MCF 10A (cell line): ENCODE measurements around the gene ZNF668. TPM values are rescaled to one million over a fixed set of nuclear protein-coding genes. Genes with fewer than 3 reads are reported as not detected.

Source experiments
- BruUV-seq: library from RNA; stranded (reverse); fragments of 400-500 nt; replicated peaks from 2 replicates; lab custom pipeline; 2021; lab: Mats Ljungman, UMichigan
- CTCF ChIA-PET: fragments of 300-600 bp; sonication (Branson Sonifier 250); formaldehyde crosslinking; extraction: SDS; loops from one replicate; lab custom pipeline; 2021; ENCODE audit warnings: antibody characterized with exemption, inconsistent platforms; lab: Yijun Ruan, JAX
- POLR2A ChIA-PET: fragments of 300-600, 350-650 bp; sonication (Branson Sonifier 250); formaldehyde crosslinking; extraction: SDS; loops from one replicate; lab custom pipeline; 2020; ENCODE audit warnings: antibody characterized with exemption, inconsistent platforms; lab: Yijun Ruan, JAX
- DNase-seq: peaks from one replicate; pipeline ENCODE4 v3.0.0-alpha.2; 2018; ENCODE audit not compliant: unreplicated experiment
- H3K27ac Mint-ChIP-seq: one replicate; pipeline ENCODE4 v1.8.0; 2022; ENCODE audit warnings: mild to moderate bottlenecking, low read depth, mixed read lengths; ENCODE audit not compliant: unreplicated experiment
- H3K27me3 Mint-ChIP-seq: one replicate; pipeline ENCODE4 v1.8.0; 2022; ENCODE audit warnings: mixed read lengths; ENCODE audit not compliant: insufficient read depth, unreplicated experiment
- H3K36me3 Mint-ChIP-seq: one replicate; pipeline ENCODE4 v1.8.0; 2022; ENCODE audit warnings: mild to moderate bottlenecking, moderate library complexity, mixed read lengths; ENCODE audit not compliant: insufficient read depth, unreplicated experiment
- H3K4me1 Mint-ChIP-seq: one replicate; pipeline ENCODE4 v1.8.0; 2022; ENCODE audit warnings: mixed read lengths; ENCODE audit not compliant: insufficient read depth, unreplicated experiment
- H3K4me3 Mint-ChIP-seq: one replicate; pipeline ENCODE4 v1.8.0; 2022; ENCODE audit warnings: mild to moderate bottlenecking, moderate library complexity, mixed read lengths; ENCODE audit not compliant: unreplicated experiment
- H3K9me3 Mint-ChIP-seq: one replicate; pipeline ENCODE4 v1.8.0; 2022; ENCODE audit warnings: mixed read lengths; ENCODE audit not compliant: unreplicated experiment
- intact Hi-C: fragments of 100-400 bp; cut with micrococcal nuclease; formaldehyde crosslinking; loops from 2 replicates; pipeline ENCODE4 v1.14.1; 2022
- total RNA-seq: library from RNA; stranded (reverse); gene quantifications from 2 replicates; pipeline ENCODE4 v1.2.3, GENCODE V29; 2022
- TF ChIP-seq, protein P1 (sequence below): fragments of 200-600 bp; IDR thresholded peaks from one replicate; pipeline ENCODE4 v1.8.0; 2022; ENCODE audit warnings: antibody characterized with exemption, mild to moderate bottlenecking; ENCODE audit not compliant: unreplicated experiment

ZNF668 gene
- total RNA-seq, 1 experiment from 2014 or later: 11.9 TPM

- TF ChIP-seq, protein P1, sequence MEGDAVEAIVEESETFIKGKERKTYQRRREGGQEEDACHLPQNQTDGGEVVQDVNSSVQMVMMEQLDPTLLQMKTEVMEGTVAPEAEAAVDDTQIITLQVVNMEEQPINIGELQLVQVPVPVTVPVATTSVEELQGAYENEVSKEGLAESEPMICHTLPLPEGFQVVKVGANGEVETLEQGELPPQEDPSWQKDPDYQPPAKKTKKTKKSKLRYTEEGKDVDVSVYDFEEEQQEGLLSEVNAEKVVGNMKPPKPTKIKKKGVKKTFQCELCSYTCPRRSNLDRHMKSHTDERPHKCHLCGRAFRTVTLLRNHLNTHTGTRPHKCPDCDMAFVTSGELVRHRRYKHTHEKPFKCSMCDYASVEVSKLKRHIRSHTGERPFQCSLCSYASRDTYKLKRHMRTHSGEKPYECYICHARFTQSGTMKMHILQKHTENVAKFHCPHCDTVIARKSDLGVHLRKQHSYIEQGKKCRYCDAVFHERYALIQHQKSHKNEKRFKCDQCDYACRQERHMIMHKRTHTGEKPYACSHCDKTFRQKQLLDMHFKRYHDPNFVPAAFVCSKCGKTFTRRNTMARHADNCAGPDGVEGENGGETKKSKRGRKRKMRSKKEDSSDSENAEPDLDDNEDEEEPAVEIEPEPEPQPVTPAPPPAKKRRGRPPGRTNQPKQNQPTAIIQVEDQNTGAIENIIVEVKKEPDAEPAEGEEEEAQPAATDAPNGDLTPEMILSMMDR: no peak
- Mint-ChIP-seq H3K9me3 (no peaks in the 10 kb centered on the region), H3K4me1 (peaks cover 25% of the 10 kb centered on the region), H3K27me3 (no peaks in the 10 kb centered on the region), H3K36me3 (peaks cover 38% of the 10 kb centered on the region), H3K27ac (peak overlapping the region; percentile 31), H3K4me3 (peak overlapping the region; percentile 73)
- no peak for DNase-seq
- intact Hi-C loops: no loop called here
- no TSS peak for BruUV-seq
- POLR2A ChIA-PET: interaction anchor here (0.5 to 1.9 kb wide), 2 partner anchors 33 to 146 kb away, joined by 3 to 4 read pairs; no protein-coding TSS in a partner anchor
- CTCF ChIA-PET: interaction anchor here (0.6 to 1.0 kb wide), 2 partner anchors 10 to 75 kb away, joined by 3 read pairs; no protein-coding TSS in a partner anchor
Measured at GRCh38 chr16:31109622-31110021, 35.6 kb upstream of the ZNF668 start.

DNA sequence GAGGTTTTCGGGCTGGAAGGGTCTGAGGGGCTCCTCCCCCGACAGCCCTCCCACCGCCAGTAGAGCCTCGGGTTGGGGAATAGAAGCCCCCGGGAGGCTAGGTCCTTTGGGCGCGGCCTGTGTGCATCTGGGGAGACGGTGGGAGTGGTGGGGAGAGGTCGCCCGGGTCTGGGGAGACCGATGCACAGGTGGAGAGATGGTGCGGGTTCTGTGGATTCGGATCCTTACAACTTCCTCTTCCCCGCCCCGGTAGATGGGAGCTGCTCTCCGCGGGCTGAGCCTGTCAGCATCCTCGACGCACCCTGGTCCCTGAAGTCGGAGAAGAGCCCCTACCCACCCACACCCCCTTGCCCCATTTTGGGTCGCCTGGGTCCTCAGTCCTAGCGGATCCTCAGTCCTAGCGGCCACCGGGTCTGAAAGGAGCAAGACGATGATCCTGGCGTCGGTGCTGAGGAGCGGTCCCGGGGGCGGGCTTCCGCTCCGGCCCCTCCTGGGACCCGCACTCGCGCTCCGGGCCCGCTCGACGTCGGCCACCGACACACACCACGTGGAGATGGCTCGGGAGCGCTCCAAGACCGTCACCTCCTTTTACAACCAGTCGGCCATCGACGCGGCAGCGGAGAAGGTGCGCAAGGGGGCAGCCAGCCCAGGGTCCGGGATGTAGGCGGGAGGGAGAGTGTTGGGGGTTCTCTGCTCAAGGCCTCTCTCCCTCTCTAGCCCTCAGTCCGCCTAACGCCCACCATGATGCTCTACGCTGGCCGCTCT is 34.9 kb upstream of the ZNF668 start:
- no peak for DNase-seq
- POLR2A ChIA-PET: interaction anchor here (0.5 to 1.9 kb wide), 5 partner anchors 9 to 147 kb away, joined by 3 to 10 read pairs (median 4); partner anchors contain the start of genes KAT8 and PRSS8
- no peaks in the 10 kb centered on the region for H3K27me3 Mint-ChIP-seq
- TF ChIP-seq, protein P1: no peak
- no peaks in the 10 kb centered on the region for H3K9me3 Mint-ChIP-seq
- BruUV-seq: TSS peak; percentile 28
- CTCF ChIA-PET: interaction anchor here (0.6 kb wide), 1 partner anchor 349 kb away, joined by 4 read pairs; no protein-coding TSS in a partner anchor
- peaks cover 25% of the 10 kb centered on the region for H3K4me1 Mint-ChIP-seq
- H3K27ac Mint-ChIP-seq: no peak overlapping the region
- peak overlapping the region; percentile 73 for H3K4me3 Mint-ChIP-seq
- intact Hi-C loops: no loop called here
- peaks cover 38% of the 10 kb centered on the region for H3K36me3 Mint-ChIP-seq

- Mint-ChIP-seq H3K36me3 (peaks cover 38% of the 10 kb centered on the region), H3K9me3 (no peaks in the 10 kb centered on the region), H3K4me3 (peak within 1 kb of the TSS; percentile 73), H3K27ac (no peak within 1 kb of the TSS), H3K27me3 (no peaks in the 10 kb centered on the region), H3K4me1 (peaks cover 20% of the 10 kb centered on the region)
- TF ChIP-seq, protein P1: no peak
- ChIA-PET CTCF (interaction anchor here (0.5 to 0.7 kb wide), 3 partner anchors 9 to 36 kb away, joined by 3 read pairs; no protein-coding TSS in a partner anchor), POLR2A (interaction anchor here (0.6 to 1.9 kb wide), 4 partner anchors 9 to 770 kb away, joined by 3 to 10 read pairs (median 5); partner anchors contain the start of genes KAT8 and PRSS8)
- BruUV-seq: no TSS peak
- DNase-seq: peak; percentile 60
- intact Hi-C loops: no loop called here
Measured at GRCh38 chr16:31108035-31108793, 34.2 kb upstream of the ZNF668 start, which contains the start of gene BCKDK. Gene BCKDK (plus strand): TSS chr16:31108386. CDS start chr16:31109224, 838 bp downstream.
